Astrocyte of the cerebellum (primary cell): ENCODE measurements around the gene HAP1.

ENCODE experiments used
- DNase-seq: peaks from one replicate; pipeline ENCODE4 v3.0.0-alpha.2; 2011; ENCODE audit warnings: low read depth
- H3K4me3 ChIP-seq: 2 replicates; pipeline ENCODE4 v1.5.1; 2011; ENCODE audit warnings: mild to moderate bottlenecking, low read depth, low read length, moderate library complexity
- CTCF ChIP-seq: IDR thresholded peaks from 2 replicates; pipeline ENCODE4 v1.5.1; 2012; ENCODE audit warnings: low read length, low read depth, moderate library complexity, mild to moderate bottlenecking; ENCODE audit errors: missing control alignments
- in situ Hi-C: cut with HindIII; loops from 2 replicates; pipeline ENCODE4 v1.10.0; 2017; ENCODE audit warnings: low sequenced_read_pairs

HAP1 gene

DNA sequence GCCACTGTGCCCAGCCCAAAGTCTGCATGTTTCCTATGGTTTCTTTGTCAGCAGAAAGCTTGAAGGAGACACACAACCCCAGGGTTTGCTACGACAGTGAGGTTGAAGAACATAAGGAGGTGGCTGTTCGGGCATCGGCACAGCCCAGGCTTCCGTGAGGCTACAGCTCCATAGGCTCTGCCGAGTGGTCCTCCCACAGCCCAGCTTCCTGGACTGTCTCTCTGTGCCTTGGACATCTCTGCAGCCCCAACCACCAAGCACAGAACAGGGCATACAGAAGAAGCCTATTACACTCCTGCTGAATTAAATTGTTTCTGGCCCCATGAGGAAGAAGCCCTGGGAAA, 3.2 kb upstream of the HAP1 start:
- H3K4me3 ChIP-seq: no peak overlapping the region
- no peak for DNase-seq
- TF ChIP-seq CTCF: no peak
- in situ Hi-C loops: loop anchor here (25.0 kb wide), 1 partner anchor 225 kb away; the partner anchor contains the start of gene CNP

- no peak for DNase-seq
- in situ Hi-C loops: loop anchor here (25.0 kb wide), 1 partner anchor 225 kb away; the partner anchor contains the start of gene CNP
- no peak overlapping the region for H3K4me3 ChIP-seq
- TF ChIP-seq CTCF: no peak
Measured at GRCh38 chr17:41736983-41737679, 2.7 kb upstream of the HAP1 start.

GRCh38 chr17:41735744-41736143, 1.3 kb upstream of the HAP1 start:
- in situ Hi-C loops: loop anchor here (25.0 kb wide), 1 partner anchor 227 kb away; the partner anchor contains the start of gene CNP
- no peak for TF ChIP-seq CTCF
- DNase-seq: no peak
- H3K4me3 ChIP-seq: no peak overlapping the region

- H3K4me3 ChIP-seq: peak overlapping the region; percentile 39
- in situ Hi-C loops: loop anchor here (25.0 kb wide), 1 partner anchor 227 kb away; the partner anchor contains the start of gene CNP
- DNase-seq: no peak
- TF ChIP-seq CTCF: no peak
Measured at GRCh38 chr17:41734949-41735313, 488 bp upstream of the HAP1 start.

DNA sequence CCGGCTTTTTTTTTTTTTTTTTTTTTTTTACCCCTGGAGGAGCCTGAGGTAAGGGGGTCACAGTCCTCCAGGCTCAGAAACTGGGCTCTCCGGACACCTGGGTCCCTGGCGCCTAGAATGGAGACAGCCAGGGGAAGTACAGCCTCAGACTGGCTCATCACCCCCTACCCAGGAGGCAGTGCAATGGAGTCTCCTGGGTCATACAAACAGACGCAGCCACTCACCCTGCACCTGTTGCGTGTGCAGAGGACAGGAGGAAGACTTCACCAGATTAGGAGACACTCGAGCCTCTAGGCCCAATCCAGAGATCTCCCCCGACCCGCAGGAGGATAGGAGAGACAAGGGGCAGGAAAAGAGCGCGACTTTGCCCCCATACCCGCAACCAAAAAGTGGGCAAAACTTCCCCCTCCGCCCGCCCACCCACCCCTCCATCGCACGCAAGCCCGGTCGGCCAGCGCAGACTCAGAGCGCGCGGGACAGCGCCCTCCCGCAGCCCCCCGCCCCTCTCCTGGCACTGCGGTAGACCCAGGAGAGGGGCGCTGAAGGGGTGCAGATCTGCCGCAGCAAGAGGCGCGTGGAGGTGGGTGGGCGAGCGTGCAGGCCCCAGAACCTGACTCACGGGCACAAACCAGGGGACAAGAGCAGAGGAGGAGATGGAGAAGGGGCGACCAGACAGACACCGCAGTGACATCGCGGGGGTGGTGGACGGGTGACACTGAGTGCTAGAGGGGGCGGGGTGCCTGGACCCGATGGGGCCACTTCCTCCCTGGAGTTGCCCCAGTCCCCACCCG, 900 bp downstream of the HAP1 start:
- TF ChIP-seq CTCF: no peak
- in situ Hi-C loops: loop anchor here (25.0 kb wide), 1 partner anchor 229 kb away; the partner anchor contains the start of gene CNP
- DNase-seq: no peak

DNA sequence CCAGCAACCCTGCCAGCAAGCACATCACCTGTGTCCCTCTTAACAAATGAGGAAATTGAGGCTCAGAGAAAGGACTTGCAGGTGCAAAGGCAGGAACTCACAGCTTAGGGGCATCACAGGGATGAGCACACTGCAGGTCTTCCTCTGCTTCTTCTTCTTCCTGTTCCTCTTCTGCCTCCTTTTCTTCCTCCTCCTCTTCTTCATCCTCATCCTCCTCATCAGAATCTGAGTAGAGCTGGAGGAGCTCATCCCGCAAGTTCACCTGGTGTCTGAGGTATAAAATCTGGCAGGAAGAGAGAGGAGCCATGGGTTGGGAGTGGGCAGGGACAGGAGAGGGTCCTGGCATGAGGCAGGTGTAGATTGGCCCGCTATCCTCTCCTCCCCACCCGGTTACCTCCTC, 2.6 kb downstream of the HAP1 start:
- H3K4me3 ChIP-seq: no peak overlapping the region
- no peak for DNase-seq
- TF ChIP-seq CTCF: no peak
- in situ Hi-C loops: loop anchor here (25.0 kb wide), 1 partner anchor 230 kb away; the partner anchor contains the start of gene CNP

More for the DNA sequence above, 900 bp downstream of the HAP1 start:
- H3K4me3 ChIP-seq: peak overlapping the region; percentile 39
